ENCODE measurements around the gene PCDHGA9. TPM values are rescaled to one million over a fixed set of nuclear protein-coding genes. Genes with fewer than 3 reads are reported as not detected.
A peak's percentile ranks its signal among the peaks of the same experiment; 100 is the strongest.
"Not testable (repeated sequence)": the region's sequence is repeated elsewhere in the genome, so short reads cannot be mapped to it uniquely, and the experiment has no call there.

Gene PCDHGA9
- 0.87 and 2.2 TPM in 2 replicates for total RNA-seq

DNA sequence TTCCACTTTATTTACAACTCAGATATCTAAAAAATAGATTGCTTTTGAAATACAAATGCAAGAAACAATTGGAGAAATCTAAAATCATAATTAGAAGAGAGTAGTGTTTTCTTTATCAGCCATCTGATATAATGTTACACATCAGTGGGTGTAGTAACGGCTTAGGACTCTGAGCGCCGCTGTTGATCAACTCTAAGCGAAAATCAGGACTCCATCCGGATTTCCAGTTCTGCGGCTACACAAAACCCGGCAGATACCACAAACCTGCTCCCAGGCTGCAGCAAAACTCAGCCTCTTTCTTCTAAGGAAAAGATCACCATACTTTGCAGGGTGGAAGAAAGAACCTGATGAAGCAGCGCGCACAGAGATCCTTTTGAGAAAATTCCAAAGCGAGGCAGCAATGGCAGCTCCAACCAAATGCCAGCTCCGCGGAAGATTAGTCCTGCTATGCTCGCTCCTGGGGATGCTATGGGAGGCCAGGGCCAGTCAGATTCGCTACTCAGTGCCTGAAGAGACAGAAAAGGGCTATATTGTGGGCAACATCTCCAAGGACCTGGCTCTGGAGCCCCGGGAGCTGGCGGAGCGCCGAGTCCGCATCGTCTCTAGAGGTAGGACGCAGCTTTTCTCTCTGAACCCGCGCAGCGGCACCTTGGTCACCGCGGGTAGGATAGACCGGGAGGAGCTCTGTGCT lies at the start of gene PCDHGA9:
Gene PCDHGA9, plus strand, starts transcription at position 226 of the 691 bp plus-strand sequence. Its CDS starts 175 bp downstream, at position 401.
- DNase-seq (ENCODE audit: low read depth in 2 of 2): peak; percentile 35 to 45

DNA sequence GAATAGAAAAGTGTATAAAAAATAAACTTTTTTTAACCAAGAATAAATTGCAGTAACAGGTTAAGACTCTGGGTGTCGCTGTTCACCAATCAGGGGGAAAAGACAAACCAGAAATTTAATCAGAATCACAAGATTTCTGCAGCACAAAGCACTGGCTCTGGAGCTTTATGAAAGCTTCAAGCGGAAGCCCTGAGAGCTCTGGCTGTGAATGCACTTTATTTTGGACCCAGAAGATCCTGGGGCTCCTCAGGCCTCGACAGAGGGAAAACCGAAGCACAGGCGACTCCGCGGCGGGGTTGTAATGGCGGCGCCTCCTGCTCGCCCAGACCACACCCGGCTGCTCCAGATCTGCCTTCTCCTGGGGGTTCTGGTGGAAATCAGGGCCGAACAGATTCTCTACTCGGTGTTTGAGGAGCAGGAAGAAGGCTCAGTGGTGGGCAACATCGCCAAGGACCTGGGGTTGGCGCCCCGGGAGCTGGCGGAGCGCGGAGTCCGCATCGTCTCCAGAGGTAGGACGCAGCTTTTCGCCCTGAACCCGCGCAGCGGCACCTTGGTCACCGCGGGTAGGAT lies 47.6 kb upstream of the PCDHGA9 start, which contains the start of gene PCDHGA4:
Gene PCDHGA4, plus strand, starts transcription at position 122 of the 570 bp plus-strand sequence. Its CDS starts 87 bp downstream, at position 209.
- peak; percentile 26 to 32 for DNase-seq (ENCODE audit: low read depth in 2 of 2)

DNA sequence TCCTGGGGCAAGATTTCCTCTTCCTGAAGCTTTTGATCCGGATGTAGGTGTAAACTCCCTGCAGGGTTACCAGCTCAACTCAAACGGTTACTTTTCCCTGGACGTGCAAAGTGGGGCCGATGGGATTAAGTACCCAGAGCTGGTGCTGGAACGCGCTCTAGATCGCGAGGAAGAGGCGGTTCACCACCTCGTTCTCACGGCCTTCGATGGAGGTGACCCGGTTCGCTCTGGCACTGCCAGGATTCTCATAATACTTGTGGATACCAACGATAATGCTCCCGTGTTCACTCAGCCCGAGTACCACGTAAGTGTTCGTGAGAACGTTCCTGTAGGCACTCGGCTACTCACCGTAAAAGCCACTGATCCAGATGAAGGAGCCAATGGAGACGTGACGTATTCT lies 46.9 kb upstream of the PCDHGA9 start:
- no peak for DNase-seq (ENCODE audit: low read depth in 2 of 2)

DNA sequence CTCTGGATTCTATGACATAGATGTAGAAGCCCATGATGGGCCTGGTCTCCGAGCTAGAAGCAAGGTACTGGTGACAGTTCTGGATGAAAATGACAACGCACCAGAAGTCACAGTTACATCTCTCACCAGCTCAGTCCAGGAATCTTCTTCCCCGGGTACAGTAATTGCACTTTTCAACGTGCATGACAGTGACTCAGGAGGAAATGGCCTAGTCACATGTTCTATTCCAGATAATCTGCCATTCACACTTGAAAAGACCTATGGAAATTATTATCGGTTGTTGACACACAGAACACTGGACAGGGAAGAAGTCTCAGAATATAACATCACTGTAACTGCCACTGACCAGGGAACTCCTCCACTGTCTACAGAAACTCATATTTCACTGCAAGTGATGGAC lies 46.4 kb upstream of the PCDHGA9 start:
- DNase-seq (ENCODE audit: low read depth in 2 of 2): no peak

DNA sequence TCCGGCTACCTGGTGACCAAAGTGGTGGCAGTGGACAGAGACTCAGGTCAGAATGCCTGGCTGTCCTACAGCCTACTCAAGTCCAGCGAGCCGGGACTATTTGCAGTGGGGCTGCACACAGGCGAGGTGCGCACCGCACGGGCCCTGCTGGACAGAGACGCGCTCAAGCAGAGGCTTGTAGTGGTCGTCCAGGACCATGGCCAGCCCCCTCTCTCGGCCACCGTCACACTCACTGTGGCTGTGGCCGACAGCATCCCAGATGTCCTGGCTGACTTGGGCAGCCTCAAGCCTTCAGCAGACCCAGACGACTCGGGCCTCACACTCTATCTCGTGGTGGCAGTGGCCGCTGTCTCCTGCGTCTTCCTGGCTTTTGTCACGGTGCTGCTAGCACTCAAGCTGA lies 45.6 kb upstream of the PCDHGA9 start:
- no peak for DNase-seq (ENCODE audit: low read depth in 2 of 2)

DNA sequence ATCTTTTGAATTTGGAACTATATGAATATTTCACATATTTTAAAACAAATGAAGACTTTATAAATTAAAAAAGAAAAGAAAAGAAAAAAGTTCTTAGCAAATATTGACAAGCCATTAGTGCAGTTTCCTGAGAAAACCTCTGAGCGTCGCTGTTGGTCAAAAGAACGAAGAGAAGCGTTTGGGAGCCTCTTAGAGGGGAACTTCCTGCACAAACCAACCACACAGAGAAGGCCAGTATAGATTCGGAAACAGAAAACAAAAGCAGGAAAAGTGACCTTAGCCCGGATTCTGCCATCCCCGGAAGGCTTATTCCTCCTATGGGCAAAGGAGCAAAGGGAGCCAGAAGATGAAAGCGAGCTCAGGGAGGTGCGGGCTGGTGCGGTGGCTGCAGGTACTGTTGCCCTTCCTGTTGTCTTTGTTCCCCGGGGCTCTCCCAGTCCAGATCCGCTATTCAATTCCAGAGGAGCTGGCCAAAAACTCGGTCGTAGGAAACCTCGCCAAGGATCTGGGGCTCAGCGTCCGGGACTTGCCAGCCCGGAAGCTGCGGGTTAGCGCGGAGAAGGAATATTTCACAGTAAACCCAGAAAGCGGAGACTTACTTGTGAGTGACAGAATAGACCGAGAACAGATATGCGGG lies 42.7 kb upstream of the PCDHGA9 start, which contains the start of gene PCDHGB2:
Gene PCDHGB2, plus strand, starts transcription at position 205 of the 637 bp plus-strand sequence. Its CDS starts 142 bp downstream, at position 347.
- peak; percentile 41 to 63 for DNase-seq (ENCODE audit: low read depth in 2 of 2)

DNA sequence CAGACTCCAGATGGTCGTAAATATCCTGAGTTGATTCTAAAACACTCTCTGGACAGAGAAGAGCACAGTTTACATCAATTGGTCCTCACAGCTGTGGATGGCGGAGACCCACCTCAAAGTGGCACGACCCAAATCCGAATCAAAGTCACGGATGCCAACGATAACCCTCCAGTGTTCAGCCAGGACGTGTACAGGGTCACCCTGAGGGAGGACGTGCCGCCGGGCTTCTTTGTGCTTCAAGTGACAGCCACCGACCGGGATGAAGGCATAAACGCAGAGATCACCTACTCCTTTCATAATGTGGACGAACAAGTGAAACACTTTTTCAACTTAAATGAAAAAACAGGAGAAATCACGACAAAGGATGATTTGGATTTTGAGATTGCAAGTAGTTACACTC lies 41.9 kb upstream of the PCDHGA9 start:
- DNase-seq (ENCODE audit: low read depth in 2 of 2): no peak

DNA sequence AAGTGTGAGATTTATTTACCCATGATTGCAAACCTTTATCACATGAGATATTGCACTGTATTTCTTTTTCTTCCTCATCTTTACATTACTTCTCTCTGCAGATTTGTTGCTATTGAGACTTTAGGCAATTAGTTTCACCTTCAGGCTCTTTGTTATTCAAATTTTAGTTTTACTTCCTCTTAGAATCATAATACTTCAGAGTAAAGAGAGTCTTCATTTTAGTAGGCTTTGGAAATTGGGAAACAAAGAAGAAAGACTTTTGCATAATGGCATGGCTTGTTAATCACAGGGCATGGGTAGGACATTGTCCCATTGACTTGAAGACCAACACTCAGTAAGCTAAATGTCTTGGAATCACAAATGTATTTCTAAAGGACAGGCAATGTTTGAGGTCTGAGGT lies 39.9 kb upstream of the PCDHGA9 start:
- no peak for DNase-seq (ENCODE audit: low read depth in 2 of 2)

DNA sequence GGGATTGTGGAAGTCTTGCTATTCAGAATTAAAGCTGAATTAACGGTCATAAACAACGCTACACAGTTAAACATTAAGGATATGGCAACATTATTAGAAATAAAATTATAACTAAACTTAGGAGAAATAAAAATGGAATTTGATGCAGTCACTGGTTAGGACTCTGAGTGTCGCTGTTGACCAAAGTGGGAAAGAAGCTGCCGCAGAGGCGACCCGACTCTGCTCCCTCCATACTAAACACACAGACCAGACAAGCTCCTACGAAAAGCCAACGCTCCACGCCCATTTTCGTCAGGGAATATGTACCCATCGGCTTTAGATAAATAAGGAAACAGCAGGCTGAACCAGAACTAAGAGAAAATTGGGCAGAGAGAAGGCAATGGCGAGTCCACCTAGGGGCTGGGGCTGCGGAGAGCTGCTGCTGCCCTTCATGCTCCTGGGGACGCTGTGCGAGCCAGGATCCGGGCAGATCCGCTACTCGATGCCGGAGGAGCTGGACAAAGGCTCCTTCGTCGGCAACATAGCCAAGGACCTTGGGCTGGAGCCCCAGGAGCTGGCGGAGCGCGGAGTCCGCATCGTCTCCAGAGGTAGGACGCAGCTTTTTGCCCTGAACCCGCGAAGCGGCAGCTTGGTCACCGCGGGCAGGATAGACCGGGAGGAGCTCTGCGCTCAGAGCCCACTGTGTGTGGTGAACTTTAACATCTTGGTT lies 38.5 kb upstream of the PCDHGA9 start, which contains the start of gene PCDHGA5:
Gene PCDHGA5, plus strand, starts transcription at position 211 of the 709 bp plus-strand sequence. Its CDS starts 169 bp downstream, at position 380.
- no peak for DNase-seq (ENCODE audit: low read depth in 2 of 2)

DNA sequence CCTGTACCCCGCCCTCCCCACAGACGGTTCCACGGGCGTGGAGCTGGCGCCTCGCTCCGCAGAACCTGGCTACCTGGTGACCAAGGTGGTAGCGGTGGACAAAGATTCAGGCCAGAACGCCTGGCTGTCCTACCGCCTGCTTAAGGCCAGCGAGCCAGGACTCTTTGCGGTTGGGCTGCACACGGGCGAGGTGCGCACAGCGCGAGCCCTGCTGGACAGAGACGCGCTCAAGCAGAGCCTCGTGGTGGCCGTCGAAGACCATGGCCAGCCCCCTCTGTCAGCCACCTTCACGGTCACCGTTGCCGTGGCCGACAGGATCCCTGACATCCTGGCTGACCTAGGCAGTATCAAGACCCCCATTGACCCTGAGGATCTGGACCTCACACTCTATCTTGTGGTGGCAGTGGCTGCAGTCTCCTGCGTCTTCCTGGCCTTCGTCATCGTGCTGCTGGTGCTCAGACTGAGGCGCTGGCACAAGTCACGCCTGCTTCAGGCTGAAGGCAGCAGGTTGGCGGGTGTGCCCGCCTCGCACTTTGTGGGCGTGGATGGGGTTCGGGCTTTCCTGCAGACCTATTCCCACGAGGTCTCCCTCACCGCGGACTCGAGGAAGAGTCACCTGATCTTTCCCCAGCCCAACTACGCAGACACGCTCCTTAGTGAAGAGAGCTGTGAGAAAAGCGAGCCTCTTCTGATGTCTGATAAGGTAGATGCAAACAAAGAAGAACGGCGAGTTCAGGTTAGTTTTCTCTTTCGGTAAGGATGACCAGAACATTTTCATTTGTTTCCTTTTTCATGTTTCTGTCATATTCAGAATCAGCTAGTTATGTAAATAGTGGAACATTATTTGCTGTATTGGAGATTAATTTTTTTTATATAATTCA lies 36.3 kb upstream of the PCDHGA9 start:
- no peak for DNase-seq (ENCODE audit: low read depth in 2 of 2)

DNA sequence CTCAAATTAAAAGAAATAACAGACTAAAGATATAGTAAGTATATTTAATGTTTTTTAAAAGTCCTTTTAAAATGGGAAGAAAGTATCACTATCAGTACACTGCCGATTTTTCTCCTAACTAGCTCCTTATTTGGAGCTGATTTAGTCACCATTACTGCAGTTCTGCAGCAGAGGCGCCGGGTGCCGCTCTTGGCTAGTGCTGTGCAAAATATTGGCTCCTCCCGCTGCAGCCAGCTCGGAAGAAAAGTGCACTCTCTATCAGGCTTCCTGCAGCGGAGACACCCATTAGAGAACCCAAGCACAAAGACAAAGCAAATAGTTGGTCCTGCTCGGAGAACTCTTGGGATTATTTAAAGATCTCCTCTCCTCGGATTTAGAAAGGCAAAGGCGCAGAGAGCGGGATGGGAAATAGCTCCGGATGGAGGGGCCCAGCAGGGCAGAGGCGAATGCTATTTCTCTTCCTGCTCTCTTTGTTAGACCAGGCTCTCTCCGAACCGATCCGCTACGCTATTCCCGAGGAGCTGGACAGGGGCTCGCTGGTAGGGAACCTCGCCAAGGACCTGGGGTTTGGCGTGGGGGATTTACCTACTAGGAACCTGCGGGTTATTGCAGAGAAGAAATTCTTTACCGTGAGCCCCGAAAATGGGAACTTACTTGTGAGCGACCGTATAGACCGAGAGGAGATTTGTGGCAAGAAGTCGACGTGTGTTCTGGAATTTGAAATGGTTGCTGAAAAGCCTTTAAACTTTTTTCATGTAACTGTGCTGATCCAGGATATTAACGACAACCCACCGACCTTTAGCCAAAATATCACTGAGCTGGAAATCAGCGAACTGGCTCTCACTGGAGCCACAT lies 32.4 kb upstream of the PCDHGA9 start, which contains the start of gene PCDHGB3:
Gene PCDHGB3, plus strand, starts transcription at position 249 of the 855 bp plus-strand sequence. Its CDS starts 153 bp downstream, at position 402.
- peak; percentile 59 to 84 for DNase-seq (ENCODE audit: low read depth in 2 of 2)

DNA sequence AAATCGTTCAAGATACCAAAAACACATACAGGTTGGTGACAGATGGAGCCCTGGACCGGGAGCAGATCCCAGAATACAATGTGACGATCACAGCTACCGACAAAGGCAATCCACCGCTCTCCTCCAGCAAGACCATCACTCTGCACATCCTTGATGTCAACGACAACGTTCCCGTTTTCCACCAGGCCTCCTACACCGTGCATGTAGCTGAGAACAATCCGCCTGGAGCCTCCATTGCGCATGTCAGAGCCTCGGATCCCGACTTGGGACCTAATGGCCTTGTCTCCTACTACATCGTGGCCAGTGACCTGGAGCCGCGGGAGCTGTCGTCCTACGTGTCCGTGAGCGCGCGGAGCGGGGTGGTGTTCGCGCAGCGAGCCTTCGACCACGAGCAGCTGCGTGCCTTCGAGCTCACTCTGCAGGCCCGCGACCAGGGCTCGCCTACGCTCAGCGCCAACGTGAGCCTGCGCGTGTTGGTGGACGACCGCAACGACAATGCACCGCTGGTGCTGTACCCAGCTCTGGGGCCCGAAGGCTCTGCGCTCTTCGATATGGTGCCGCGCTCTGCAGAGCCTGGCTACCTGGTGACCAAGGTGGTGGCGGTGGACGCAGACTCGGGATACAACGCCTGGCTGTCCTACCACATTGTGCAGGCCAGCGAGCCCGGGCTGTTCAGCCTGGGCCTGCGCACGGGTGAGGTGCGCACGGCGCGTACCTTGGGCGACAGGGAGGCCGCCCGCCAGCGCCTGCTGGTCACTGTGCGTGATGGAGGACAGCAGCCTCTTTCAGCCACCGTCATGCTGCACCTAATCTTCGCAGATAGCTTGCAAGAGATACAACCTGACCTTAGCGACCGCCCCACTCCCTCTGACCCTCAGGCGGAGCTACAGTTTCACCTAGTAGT lies 30.8 kb upstream of the PCDHGA9 start:
- DNase-seq (ENCODE audit: low read depth in 2 of 2): no peak

DNA sequence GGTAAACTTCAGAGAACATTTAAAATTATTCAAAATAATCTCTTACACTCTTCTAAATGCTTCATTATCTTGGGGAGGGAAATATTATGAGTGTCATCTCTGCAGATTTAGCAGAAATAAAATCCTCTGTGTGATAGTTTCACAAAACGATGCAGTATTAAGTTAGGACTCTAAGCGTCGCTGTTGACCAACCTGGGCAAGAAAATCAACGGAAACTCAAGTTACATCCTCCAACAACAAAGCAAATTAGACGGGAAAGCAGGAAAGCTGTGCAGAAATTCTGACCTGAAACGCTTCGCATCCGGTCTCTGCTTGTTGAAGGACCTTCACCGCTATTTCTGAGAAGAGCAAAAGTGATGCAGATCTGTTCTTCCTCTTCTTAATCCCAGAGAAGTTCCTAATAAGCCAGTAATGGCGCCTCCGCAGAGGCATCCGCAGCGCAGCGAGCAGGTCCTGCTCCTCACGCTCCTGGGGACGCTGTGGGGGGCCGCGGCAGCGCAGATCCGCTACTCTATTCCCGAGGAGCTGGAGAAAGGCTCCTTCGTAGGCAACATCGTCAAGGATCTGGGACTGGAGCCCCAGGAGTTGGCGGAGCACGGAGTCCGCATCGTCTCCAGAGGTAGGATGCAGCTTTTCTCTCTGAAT lies 28.8 kb upstream of the PCDHGA9 start, which contains the start of gene PCDHGA6:
Gene PCDHGA6, plus strand, starts transcription at position 219 of the 645 bp plus-strand sequence. Its CDS starts 193 bp downstream, at position 412.
- DNase-seq (ENCODE audit: low read depth in 2 of 2): peak; percentile 44 to 49

DNA sequence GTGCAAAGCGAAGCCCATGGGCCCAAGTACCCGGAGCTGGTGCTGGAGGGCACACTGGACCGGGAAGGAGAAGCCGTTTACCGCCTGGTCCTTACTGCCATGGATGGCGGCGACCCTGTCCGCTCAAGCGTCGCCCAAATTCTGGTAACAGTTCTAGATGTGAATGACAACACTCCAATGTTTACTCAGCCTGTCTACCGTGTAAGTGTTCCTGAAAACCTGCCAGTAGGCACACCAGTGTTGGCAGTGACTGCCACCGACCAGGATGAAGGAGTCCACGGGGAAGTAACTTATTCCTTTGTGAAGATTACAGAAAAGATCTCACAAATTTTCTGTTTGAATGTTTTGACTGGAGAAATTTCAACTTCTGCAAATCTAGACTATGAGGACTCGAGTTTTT lies 28.0 kb upstream of the PCDHGA9 start:
- DNase-seq (ENCODE audit: low read depth in 2 of 2): no peak

DNA sequence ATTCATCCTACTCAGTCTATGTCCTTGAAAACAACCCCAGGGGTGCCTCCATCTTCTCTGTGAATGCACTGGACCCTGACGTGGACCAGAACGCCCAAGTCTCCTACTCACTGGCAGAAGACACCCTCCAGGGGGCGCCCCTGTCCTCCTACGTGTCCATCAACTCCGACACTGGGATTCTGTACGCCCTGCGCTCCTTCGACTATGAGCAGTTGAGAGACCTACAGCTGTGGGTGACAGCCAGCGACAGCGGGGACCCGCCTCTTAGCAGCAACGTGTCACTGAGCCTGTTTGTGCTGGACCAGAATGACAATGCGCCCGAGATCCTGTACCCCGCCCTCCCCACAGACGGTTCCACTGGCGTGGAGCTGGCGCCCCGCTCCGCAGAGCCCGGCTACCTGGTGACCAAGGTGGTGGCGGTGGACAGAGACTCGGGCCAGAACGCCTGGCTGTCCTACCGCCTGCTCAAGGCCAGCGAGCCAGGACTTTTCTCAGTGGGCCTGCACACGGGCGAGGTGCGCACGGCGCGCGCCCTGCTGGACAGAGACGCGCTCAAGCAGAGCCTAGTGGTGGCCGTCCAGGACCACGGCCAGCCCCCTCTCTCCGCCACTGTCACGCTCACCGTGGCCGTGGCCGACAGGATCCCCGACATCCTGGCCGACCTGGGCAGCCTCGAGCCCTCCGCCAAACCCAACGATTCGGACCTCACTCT lies 27.0 kb upstream of the PCDHGA9 start:
- DNase-seq (ENCODE audit: low read depth in 2 of 2): not testable (repeated sequence)

DNA sequence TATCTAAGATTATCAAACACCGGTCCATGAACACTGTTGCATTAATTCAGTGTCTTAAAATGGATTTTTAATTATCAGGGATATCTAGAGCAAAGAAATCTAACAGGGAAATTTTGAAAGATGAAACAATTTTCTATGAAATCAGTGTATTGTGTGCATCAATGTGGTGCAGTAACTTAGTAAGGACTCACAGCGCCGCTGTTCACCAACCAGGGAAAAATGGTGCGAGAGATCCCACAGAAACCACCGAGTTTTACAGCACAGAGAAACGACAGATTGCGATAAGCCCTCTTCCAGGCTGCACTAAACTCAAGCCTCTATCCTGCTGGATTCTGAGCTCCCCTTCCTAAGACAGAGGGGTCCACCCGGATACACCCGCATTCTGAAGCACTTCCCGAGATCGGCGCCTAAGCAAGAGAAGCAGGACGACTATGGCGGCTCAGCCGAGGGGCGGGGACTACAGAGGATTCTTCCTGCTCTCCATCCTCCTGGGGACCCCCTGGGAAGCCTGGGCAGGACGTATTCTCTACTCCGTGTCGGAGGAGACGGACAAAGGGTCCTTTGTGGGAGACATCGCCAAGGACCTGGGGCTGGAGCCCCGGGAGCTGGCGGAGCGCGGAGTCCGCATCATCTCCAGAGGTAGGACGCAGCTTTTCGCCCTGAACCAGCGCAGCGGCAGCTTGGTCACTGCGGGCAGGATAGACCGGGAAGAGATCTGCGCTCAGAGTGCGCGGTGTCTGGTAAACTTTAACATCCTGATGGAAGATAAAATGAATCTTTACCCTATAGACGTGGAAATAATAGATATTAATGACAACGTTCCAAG lies 19.9 kb upstream of the PCDHGA9 start, which contains the start of gene PCDHGA7:
Gene PCDHGA7, plus strand, starts transcription at position 274 of the 826 bp plus-strand sequence. Its CDS starts 158 bp downstream, at position 432.
- peak; percentile 40 to 52 for DNase-seq (ENCODE audit: low read depth in 2 of 2)
